ENCODE data around the gene CKLF.
A peak's percentile ranks its signal among the peaks of the same experiment; 100 is the strongest.

The CKLF gene

DNA sequence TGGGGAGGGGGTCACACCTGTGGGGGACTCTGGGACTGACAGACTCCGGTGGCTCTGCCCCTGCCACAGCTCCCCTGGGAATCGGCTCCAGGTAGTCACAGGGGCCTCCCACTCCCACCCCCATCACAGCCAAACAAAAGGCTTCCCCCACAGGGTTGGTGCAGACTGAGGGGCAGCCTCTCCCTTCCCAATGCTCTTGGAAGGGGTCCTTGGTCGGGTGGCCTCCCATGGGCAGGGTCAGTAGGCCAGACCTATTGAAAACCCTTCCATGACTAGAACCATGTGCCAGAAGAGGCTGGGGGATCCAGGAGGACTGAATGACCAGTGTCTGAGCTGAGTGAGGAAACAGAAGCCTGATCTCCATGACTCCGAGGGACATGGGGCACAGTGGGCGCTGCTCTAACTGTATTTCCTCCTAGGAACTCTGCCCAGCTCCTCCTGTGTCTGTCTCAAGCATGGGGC, 31.1 kb upstream of the CKLF start:
- Histone ChIP-seq H3K27me3 (ENCODE audit: low read length) (no peaks in the 10 kb centered on the region), H3K27ac (ENCODE audit: low read depth, low read length) (no peak overlapping the region), H3K4me2 (ENCODE audit: low read depth, low read length, poor library complexity, severe bottlenecking) (no peak overlapping the region), H3K9ac (ENCODE audit: low read length) (no peak overlapping the region), H3K79me2 (ENCODE audit: insufficient read depth, low read length) (no peaks in the 10 kb centered on the region), H3K9me2 (replicated peaks; ENCODE audit: insufficient read depth, low read length) (no peaks in the 10 kb centered on the region), H3F3A (ENCODE audit: insufficient read depth) (peaks cover 32% of the 10 kb centered on the region), H4K20me1 (ENCODE audit: low read depth, low read length) (no peaks in the 10 kb centered on the region), H2AFZ (ENCODE audit: low read depth, low read length, severe bottlenecking) (no peak overlapping the region), H3K36me3 (ENCODE audit: low read length) (no peaks in the 10 kb centered on the region), H3K9me3 (ENCODE audit: insufficient read depth, low read length) (no peaks in the 10 kb centered on the region), H3K4me3 (ENCODE audit: insufficient read depth, low read length, poor library complexity, severe bottlenecking) (no peak overlapping the region)
- TF ChIP-seq CTCF (IDR thresholded peaks at IDR 0.05; ENCODE audit: insufficient read depth, low read length, poor library complexity, severe bottlenecking): no peak

- no peaks in the 10 kb centered on the region for H3K9me3 ChIP-seq (ENCODE audit: insufficient read depth, low read length)
- no peaks in the 10 kb centered on the region for H3K27me3 ChIP-seq (ENCODE audit: low read length)
- H3K27ac ChIP-seq (ENCODE audit: low read depth, low read length): no peak overlapping the region
- no peaks in the 10 kb centered on the region for H4K20me1 ChIP-seq (ENCODE audit: low read depth, low read length)
- no peak overlapping the region for H3K4me3 ChIP-seq (ENCODE audit: insufficient read depth, low read length, poor library complexity, severe bottlenecking)
- H3K4me2 ChIP-seq (ENCODE audit: low read depth, low read length, poor library complexity, severe bottlenecking): no peak overlapping the region
- peaks cover 25% of the 10 kb centered on the region for H3F3A ChIP-seq (ENCODE audit: insufficient read depth)
- H3K36me3 ChIP-seq (ENCODE audit: low read length): no peaks in the 10 kb centered on the region
- H3K9ac ChIP-seq (ENCODE audit: low read length): no peak overlapping the region
- TF ChIP-seq CTCF (IDR thresholded peaks at IDR 0.05; ENCODE audit: insufficient read depth, low read length, poor library complexity, severe bottlenecking) (no peak), EZH2phosphoT487 (conservative IDR thresholded peaks at IDR 0.05; ENCODE audit: low read length) (no peak)
- H3K79me2 ChIP-seq (ENCODE audit: insufficient read depth, low read length): no peaks in the 10 kb centered on the region
- H2AFZ ChIP-seq (ENCODE audit: low read depth, low read length, severe bottlenecking): no peak overlapping the region
- no peaks in the 10 kb centered on the region for H3K9me2 ChIP-seq (replicated peaks; ENCODE audit: insufficient read depth, low read length)
These were observed 30.2 kb upstream of the CKLF start for GRCh38 chr16:66521951-66522771.

- Histone ChIP-seq H3K36me3 (ENCODE audit: low read length) (no peaks in the 10 kb centered on the region), H3K4me3 (ENCODE audit: insufficient read depth, low read length, poor library complexity, severe bottlenecking) (no peak overlapping the region), H3K27me3 (ENCODE audit: low read length) (no peaks in the 10 kb centered on the region), H4K20me1 (ENCODE audit: low read depth, low read length) (no peaks in the 10 kb centered on the region), H3K9ac (ENCODE audit: low read length) (peak overlapping the region; percentile 30), H3K27ac (ENCODE audit: low read depth, low read length) (peak overlapping the region; percentile 90), H3F3A (ENCODE audit: insufficient read depth) (peaks cover 17% of the 10 kb centered on the region), H2AFZ (ENCODE audit: low read depth, low read length, severe bottlenecking) (no peak overlapping the region), H3K4me2 (ENCODE audit: low read depth, low read length, poor library complexity, severe bottlenecking) (peak overlapping the region; percentile 66), H3K79me2 (ENCODE audit: insufficient read depth, low read length) (no peaks in the 10 kb centered on the region), H3K9me2 (replicated peaks; ENCODE audit: insufficient read depth, low read length) (no peaks in the 10 kb centered on the region), H3K9me3 (ENCODE audit: insufficient read depth, low read length) (no peaks in the 10 kb centered on the region)
- no peak for TF ChIP-seq EZH2phosphoT487 (conservative IDR thresholded peaks at IDR 0.05; ENCODE audit: low read length)
- no peak for TF ChIP-seq CTCF (IDR thresholded peaks at IDR 0.05; ENCODE audit: insufficient read depth, low read length, poor library complexity, severe bottlenecking)
These were observed 29.4 kb upstream of the CKLF start for GRCh38 chr16:66522816-66523590.
